Daoy (cell line): ENCODE measurements around the gene DCUN1D2. TPM values are rescaled to one million over a fixed set of nuclear protein-coding genes. Genes with fewer than 3 reads are reported as not detected.
A peak's percentile ranks its signal among the peaks of the same experiment; 100 is the strongest.
"Not testable (repeated sequence)": the region's sequence is repeated elsewhere in the genome, so short reads cannot be mapped to it uniquely, and the experiment has no call there.

Source experiments
- DNase-seq: peaks from one replicate; pipeline ENCODE4 v3.0.0-alpha.2; 2015; ENCODE audit warnings: low read depth
- total RNA-seq: library from RNA; depleted of rRNA; stranded (reverse); fragments of >200 nt; shearing (Covaris generic); gene quantifications from 2 replicates; pipeline ENCODE4 v1.2.3, GENCODE V29; 2014; rRNA removed

DCUN1D2 gene
- total RNA-seq: 8.2 and 13.8 TPM in 2 replicates

- DNase-seq: peak; percentile 94
Measured at GRCh38 chr13:113490496-113491417, at the start of gene DCUN1D2. TSS of gene DCUN1D2 (minus strand) at chr13:113490711. CDS start at chr13:113490669, 42 bp downstream.

- no peak for DNase-seq
Measured at GRCh38 chr13:113539822-113540221, 49.3 kb upstream of the DCUN1D2 start.

- DNase-seq: no peak
Measured at GRCh38 chr13:113539176-113539575, 48.7 kb upstream of the DCUN1D2 start.

GRCh38 chr13:113538689-113539058, 48.2 kb upstream of the DCUN1D2 start:
- no peak for DNase-seq

GRCh38 chr13:113537909-113538688, 47.6 kb upstream of the DCUN1D2 start:
- DNase-seq: no peak

- DNase-seq: no peak
Measured at GRCh38 chr13:113537205-113537604, 46.7 kb upstream of the DCUN1D2 start.

- no peak for DNase-seq
Measured at GRCh38 chr13:113536461-113537110, 46.1 kb upstream of the DCUN1D2 start.

GRCh38 chr13:113535381-113535781, 44.9 kb upstream of the DCUN1D2 start:
- DNase-seq: no peak

GRCh38 chr13:113534236-113534860, 43.8 kb upstream of the DCUN1D2 start:
- DNase-seq: no peak

GRCh38 chr13:113533161-113533840, 42.8 kb upstream of the DCUN1D2 start:
- no peak for DNase-seq

GRCh38 chr13:113532156-113532806, 41.8 kb upstream of the DCUN1D2 start:
- DNase-seq: no peak

GRCh38 chr13:113531041-113531873, 40.7 kb upstream of the DCUN1D2 start:
- DNase-seq: no peak

GRCh38 chr13:113528813-113529180, 38.3 kb upstream of the DCUN1D2 start:
- no peak for DNase-seq

GRCh38 chr13:113528101-113528812, 37.7 kb upstream of the DCUN1D2 start:
- DNase-seq: no peak

GRCh38 chr13:113527272-113527958, 36.9 kb upstream of the DCUN1D2 start:
- no peak for DNase-seq

- DNase-seq: no peak
Measured at GRCh38 chr13:113526466-113527220, 36.1 kb upstream of the DCUN1D2 start.

- not testable (repeated sequence) for DNase-seq
Measured at GRCh38 chr13:113522438-113522837, 31.9 kb upstream of the DCUN1D2 start.

- DNase-seq: no peak
Measured at GRCh38 chr13:113520571-113520970, 30.1 kb upstream of the DCUN1D2 start.
